Measurements from ENCODE around the gene TPR.

- no peak for TF ChIP-seq EP300 (IDR thresholded peaks at IDR 0.05)
- TF ChIP-seq POLR2AphosphoS5 (IDR thresholded peaks at IDR 0.05): no peak
- TF ChIP-seq CTCF (IDR thresholded peaks at IDR 0.05): no peak
- TF ChIP-seq POLR2A (IDR thresholded peaks at IDR 0.05): no peak
Measured at GRCh38 chr1:186272486-186272885, 102.6 kb downstream of the TPR start.

Measured in stomach (tissue), 4 donors.